Bone marrow (tissue), 2 donors: ENCODE data around the gene NSDHL.

Experiments
- DNase-seq, 2 donors: peaks; one replicate each; lab custom pipeline; 2025; lab: John Stamatoyannopoulos, UW

NSDHL gene

DNA sequence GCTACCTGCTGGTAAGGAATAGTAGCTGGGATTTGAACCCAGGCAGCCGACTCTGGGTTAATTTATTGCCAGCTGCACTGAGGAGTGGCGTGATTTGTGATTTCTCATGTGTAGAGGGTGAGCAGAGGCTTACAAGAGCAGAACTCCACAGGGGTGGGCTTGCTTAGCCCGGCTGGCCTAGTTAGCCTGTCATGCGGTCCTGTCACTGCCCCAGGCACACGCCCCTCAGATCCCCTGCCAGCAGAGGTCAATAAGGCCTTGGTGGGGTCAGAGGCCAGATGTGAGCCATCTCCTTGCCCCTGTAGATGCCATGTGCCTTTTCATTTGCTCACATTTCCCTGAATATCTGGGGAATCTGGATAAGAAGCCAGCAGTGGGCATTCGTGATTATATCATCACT is 13.4 kb downstream of the NSDHL start:
- DNase-seq, result no peak

GRCh38 chrX:152845618-152846240 is 14.9 kb downstream of the NSDHL start:
- no peak for DNase-seq

- no peak for DNase-seq
Measured at GRCh38 chrX:152847281-152847680, 16.4 kb downstream of the NSDHL start.

- no peak for DNase-seq
Measured at GRCh38 chrX:152850465-152850864, 19.6 kb downstream of the NSDHL start.

- DNase-seq, result no peak
Measured at GRCh38 chrX:152853986-152854385, 23.1 kb downstream of the NSDHL start.

DNA sequence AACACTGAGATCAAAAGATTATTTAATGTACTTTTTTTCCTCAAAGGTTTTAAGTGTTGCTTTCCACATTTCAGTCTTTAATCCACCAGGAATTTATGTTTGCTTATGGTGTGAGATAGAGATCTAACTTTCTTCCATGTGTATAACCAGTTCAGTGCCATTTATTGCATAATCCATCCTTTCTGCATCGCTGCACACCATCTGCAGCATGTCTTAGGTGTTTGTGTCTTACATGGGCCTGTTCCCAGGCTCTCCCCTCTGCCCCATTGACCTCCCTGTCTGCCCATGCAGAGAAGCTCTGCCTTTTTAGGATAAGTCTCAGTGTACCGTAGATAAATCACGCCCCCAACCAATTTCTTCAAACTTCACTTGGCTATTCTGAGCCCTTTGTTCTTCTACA is 30.3 kb downstream of the NSDHL start:
- DNase-seq, result no peak

GRCh38 chrX:152861826-152862225 is 31.0 kb downstream of the NSDHL start:
- no peak for DNase-seq

DNA sequence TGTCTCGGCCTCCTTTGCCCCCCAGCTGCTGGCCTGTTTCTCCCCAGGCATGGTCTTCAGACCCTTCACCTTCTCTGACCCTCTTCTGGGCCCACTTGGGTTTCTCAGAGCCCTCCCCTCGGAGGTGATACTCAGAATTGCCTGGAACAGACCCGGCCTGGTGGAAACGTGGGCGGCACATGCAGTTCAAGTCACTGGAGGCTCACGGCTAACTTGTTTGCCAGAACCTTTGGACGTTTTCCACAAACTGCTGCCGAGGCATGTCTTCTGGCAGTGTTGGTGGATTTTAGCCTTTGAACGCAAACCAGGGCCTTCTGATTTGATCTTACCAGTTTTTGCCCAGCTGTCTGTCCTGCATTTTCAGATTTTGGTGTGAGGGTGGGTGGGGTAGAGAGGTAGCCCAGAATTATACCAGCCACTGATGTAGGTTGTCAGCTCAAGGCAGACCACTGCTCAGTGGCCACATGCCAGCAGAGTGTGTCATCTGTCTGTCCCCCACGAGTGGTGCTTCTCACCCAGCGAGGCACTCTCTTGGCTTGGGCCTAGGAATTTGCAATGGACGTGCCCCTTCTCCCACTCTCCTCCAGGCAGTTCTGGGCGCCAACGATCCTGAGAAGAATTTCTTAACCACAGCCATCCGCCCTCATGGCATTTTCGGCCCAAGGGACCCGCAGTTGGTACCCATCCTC is 34.5 kb downstream of the NSDHL start:
- DNase-seq, result no peak

DNA sequence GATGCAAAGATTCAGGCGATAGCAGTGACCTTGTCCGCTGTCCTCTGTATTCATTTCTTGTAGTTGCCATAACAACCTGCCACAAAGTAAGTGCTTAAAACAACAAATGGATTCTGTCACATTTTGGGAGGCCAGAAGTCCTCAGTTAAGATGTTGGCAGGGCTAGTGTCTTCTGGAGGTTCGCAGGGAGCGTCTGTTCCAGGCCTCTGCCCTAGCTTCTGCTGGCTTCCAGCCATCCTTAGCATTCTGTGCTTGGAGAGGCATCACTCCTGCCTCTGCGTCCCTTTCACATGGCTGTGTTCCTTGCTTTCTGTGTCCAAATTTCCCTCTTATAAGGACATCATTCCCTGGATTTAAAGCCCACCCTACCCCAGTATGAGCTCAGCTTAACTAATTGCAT is 35.5 kb downstream of the NSDHL start:
- no peak for DNase-seq

DNA sequence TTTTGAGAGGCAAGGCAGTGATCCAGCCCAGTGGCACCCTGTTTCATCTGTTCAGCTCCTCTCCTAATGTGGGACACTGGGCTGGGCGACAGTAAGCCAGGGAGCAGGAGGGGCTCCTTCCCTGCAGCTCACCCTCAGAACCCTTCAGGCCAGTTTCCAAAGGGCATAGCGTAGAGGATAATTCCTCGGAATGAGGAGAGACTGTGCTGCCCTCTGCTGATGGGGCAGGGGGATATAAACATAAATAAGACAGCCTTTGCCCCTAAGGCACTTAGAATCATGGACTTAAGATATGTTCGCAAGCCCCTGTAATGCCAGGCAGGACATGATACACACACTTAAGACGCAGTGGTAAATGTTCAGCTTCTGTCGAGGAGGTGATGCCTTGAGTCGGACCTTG is 39.1 kb downstream of the NSDHL start:
- no peak for DNase-seq

DNA sequence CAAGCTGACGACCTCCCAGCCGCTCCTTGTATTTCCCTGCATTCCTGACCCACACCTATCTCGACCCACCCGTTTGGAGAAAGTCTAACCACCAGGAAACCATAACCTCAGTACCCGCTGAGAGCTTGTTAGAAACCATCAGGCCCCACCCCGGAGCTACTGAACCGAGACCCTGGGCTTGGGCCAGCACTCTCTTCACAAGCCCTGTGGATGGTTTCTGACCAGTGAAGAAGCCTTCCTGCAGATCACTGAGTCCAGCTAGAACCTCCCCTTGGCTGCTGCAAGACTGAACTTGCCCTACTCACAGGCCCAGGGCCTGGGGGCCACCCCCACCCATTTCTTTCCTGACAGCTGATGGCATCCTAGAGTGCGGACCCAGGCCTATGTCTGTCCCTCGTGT is 40.4 kb downstream of the NSDHL start:
- DNase-seq, result no peak

- no peak for DNase-seq
Measured at GRCh38 chrX:152872522-152872921, 41.7 kb downstream of the NSDHL start.

GRCh38 chrX:152873361-152873760 is 42.5 kb downstream of the NSDHL start:
- no peak for DNase-seq

DNA sequence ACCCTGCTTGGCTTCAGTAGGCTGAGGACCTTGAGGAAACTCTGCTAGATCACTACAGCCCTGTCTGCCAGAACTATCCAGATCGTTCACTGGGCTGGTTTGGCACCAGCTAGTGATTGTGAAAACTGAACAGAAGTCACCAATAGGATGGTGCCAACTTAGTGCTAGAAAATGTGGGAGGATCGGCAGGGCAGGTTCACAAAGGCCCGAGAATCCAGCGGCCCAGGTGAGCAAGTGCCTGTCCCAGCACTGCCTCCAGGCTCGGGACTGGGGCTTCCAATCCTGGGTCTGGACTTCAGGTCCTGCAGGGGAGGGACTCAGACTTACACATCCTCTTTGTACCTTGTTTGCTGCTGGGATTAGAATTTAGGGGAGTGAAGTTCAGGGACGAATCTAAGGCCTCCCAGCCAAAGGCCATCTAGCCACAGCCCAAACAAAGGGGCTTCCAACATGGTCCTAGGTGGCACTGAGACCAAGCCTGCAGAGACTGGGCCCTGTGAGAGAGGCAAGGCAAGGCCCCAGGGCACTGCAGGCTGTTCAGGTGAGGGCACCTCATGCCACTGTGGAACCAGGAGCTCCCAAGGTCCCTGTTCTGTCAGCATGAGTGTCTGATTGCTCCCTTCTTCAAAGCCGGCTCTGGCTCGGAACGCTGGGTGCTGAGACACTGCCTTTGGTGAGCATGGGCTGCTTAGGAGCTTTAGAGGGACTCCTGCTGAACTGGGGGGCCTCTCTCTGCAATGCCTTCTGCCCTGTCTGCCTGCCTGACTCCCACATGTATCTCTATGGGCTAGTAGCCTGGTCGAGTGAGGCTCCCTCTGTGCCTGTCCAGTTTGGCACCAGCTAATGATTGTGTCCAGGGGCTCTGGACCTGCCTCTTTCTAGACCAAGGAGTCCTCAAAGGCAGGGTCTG is 46.3 kb downstream of the NSDHL start:
- DNase-seq, result no peak

GRCh38 chrX:152878976-152879755 is 48.3 kb downstream of the NSDHL start:
- DNase-seq, result no peak

DNA sequence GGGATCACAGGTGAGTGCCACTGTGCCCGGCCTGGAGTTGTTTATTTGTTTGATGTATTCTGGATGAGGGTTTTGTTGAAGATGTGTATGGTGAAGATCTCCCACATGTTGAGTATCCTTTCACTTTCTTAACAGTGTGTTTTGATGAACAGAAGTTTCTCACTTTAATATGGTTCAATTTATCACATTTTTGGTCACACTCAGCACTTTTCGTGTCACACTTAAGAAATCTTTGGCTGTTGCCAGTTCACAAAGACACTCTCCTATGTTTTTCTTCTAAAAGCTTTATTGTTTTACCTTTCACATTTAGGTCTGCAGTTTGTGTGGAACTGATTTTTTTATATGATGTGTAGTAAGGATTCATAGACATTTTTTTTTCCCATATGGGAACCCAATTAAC is 50.4 kb downstream of the NSDHL start:
- no peak for DNase-seq

DNA sequence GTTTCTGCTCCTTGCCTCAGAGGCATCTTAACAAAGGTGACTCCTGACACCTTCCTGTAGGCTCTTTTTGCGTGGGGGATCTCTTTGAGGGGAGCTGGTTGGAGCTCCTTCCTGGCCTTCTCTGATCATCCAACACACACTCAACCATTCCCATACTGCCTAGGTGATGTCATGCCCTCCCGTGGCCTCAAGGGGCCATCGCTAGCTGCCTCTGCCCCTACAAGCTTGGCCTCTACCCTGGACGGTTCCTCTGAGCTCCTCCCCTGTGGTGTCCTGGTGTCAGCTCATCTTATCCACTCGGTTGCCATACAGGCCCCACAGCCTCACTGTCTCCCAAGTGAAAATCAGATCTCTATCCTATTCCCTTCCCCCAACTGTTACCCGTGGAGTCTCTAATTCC is 53.3 kb downstream of the NSDHL start:
- DNase-seq, result no peak

DNA sequence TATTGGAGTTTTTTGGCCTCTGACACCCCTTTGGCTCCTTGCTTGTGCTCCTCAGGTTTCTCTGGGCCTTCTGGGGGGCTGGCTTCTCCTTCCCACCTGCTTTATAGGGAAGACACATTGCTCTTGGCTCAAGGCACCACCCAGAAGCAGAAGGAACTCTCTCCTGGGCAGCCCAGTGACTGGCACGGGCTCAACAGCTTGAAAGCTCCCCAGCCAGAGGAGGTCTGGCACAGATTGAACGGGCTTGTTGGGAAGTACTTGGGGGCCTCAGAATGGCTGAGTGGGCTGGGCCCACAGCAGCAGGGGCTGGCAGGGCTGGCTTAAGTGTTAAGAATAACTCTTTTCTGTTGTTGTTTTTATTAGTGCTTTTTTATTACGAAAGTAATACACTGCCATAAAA is 55.9 kb downstream of the NSDHL start:
- no peak for DNase-seq

GRCh38 chrX:152892499-152892898 is 61.6 kb downstream of the NSDHL start:
- DNase-seq, result no peak

- DNase-seq, result no peak
Measured at GRCh38 chrX:152892999-152893891, 62.4 kb downstream of the NSDHL start.

- no peak for DNase-seq
Measured at GRCh38 chrX:152893980-152894610, 63.2 kb downstream of the NSDHL start.
